ENCODE results near the gene NDUFB10.

DNA sequence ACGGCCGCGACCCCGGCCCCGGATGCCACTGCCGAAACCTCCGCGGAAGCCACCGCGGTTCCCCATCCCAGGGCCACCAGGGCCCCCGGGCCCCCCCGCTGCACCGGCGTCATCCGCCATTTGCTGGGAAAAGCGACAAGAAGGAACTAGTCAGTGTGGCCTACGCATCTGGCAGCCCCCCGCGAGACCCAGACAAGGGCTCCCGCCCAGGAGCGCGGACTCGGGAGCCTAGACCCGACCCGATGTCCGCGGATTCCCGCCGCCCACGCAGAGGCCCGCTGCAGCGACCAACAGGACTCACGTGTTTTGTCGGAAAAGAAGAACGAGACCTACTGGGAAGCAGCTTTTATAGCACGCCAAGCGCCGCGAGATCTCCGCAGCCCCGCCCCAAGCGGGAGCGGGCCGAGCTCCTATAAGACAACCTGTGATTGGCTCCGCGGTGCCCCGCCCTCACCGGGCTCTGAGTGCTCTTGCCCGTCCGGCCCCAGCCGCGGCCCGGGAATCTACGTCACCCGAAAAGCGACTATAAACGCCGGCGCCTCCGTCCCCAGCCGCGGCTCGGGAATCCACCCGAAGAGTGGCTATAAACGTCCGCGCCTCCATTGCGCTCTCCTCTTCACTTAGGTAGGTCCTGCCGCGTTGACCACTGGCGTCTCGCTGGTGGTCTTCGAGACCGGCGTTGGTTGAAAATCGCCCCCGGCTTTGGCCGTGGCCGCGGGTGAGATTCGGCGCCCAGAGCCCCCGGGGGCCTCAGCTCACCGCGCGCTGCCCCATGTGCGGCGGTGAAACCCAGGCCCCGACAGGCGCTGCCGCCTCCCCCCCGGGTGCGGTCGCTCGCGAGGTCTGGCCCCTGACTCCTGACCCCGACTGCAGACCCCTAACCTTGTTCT is 5.4 kb downstream of the NDUFB10 start, which contains the start of gene RPS2:
- TF ChIP-seq SUZ12 (IDR thresholded peaks at IDR 0.05) (no peak), NFRKB (IDR thresholded peaks at IDR 0.05) (peak; percentile 73), ZNF384 (IDR thresholded peaks at IDR 0.05) (no peak)

Measured in HEK293T (cell line).